ENCODE data around the gene DICER1.

DICER1 gene

GRCh38 chr14:95134304-95134933 lies 22.9 kb downstream of the DICER1 start:
- no peak for DNase-seq (ENCODE audit: low spot score)
- H3K36me3 Mint-ChIP-seq (ENCODE audit: low read depth): peaks cover 38% of the 10 kb centered on the region
- H3K27me3 Mint-ChIP-seq (ENCODE audit: low read depth): no peaks in the 10 kb centered on the region
- no peak overlapping the region for H3K4me3 Mint-ChIP-seq
- no peak overlapping the region for H3K27ac Mint-ChIP-seq
- H3K4me1 Mint-ChIP-seq (ENCODE audit: low read depth): peaks cover 19% of the 10 kb centered on the region
- H3K9me3 Mint-ChIP-seq: no peaks in the 10 kb centered on the region

DNA sequence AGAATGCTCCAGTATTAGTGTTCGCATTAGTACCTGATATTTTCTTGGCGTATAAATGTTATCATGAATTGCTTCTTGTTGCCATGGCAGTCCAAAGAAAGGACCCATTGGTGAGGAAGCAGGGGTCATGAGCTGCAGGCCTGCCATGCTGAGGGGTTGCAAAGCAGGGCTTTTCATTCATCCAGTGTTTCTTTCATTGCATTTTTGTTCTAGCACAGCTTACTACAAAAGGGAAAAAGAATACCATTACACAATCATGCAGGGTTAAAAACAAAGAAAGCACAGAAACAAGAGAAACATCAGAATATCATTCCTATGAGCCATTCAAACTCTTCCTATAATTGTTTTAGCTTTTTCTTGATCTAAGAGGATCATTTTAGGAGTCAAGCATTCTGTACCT lies 24.0 kb downstream of the DICER1 start:
- Mint-ChIP-seq H3K4me3 (no peak overlapping the region), H3K4me1 (ENCODE audit: low read depth) (peaks cover 19% of the 10 kb centered on the region), H3K27me3 (ENCODE audit: low read depth) (no peaks in the 10 kb centered on the region), H3K9me3 (no peaks in the 10 kb centered on the region), H3K27ac (no peak overlapping the region), H3K36me3 (ENCODE audit: low read depth) (peaks cover 47% of the 10 kb centered on the region)
- no peak for DNase-seq (ENCODE audit: low spot score)

GRCh38 chr14:95132760-95133159 lies 24.6 kb downstream of the DICER1 start:
- Mint-ChIP-seq H3K36me3 (ENCODE audit: low read depth) (peaks cover 48% of the 10 kb centered on the region), H3K27ac (no peak overlapping the region), H3K4me1 (ENCODE audit: low read depth) (peaks cover 18% of the 10 kb centered on the region), H3K9me3 (no peaks in the 10 kb centered on the region), H3K4me3 (no peak overlapping the region), H3K27me3 (ENCODE audit: low read depth) (no peaks in the 10 kb centered on the region)
- DNase-seq (ENCODE audit: low spot score): no peak

- Mint-ChIP-seq H3K9me3 (no peaks in the 10 kb centered on the region), H3K4me1 (ENCODE audit: low read depth) (peaks cover 16% of the 10 kb centered on the region), H3K27me3 (ENCODE audit: low read depth) (no peaks in the 10 kb centered on the region), H3K27ac (no peak overlapping the region), H3K36me3 (ENCODE audit: low read depth) (peaks cover 49% of the 10 kb centered on the region), H3K4me3 (no peak overlapping the region)
- no peak for DNase-seq (ENCODE audit: low spot score)
These were observed 26.8 kb downstream of the DICER1 start for GRCh38 chr14:95130549-95130948.

GRCh38 chr14:95128140-95128539 lies 29.2 kb downstream of the DICER1 start:
- DNase-seq (ENCODE audit: low spot score): no peak
- H3K4me1 Mint-ChIP-seq (ENCODE audit: low read depth): peaks cover 7% of the 10 kb centered on the region
- peaks cover 60% of the 10 kb centered on the region for H3K36me3 Mint-ChIP-seq (ENCODE audit: low read depth)
- H3K27me3 Mint-ChIP-seq (ENCODE audit: low read depth): no peaks in the 10 kb centered on the region
- H3K9me3 Mint-ChIP-seq: no peaks in the 10 kb centered on the region
- H3K4me3 Mint-ChIP-seq: no peak overlapping the region
- H3K27ac Mint-ChIP-seq: no peak overlapping the region

GRCh38 chr14:95127531-95127911 lies 29.8 kb downstream of the DICER1 start:
- H3K36me3 Mint-ChIP-seq (ENCODE audit: low read depth): peaks cover 61% of the 10 kb centered on the region
- H3K4me1 Mint-ChIP-seq (ENCODE audit: low read depth): peaks cover 7% of the 10 kb centered on the region
- no peak overlapping the region for H3K4me3 Mint-ChIP-seq
- no peak for DNase-seq (ENCODE audit: low spot score)
- no peaks in the 10 kb centered on the region for H3K27me3 Mint-ChIP-seq (ENCODE audit: low read depth)
- H3K9me3 Mint-ChIP-seq: no peaks in the 10 kb centered on the region
- no peak overlapping the region for H3K27ac Mint-ChIP-seq

GRCh38 chr14:95126906-95127530 lies 30.3 kb downstream of the DICER1 start:
- no peak overlapping the region for H3K4me3 Mint-ChIP-seq
- peaks cover 7% of the 10 kb centered on the region for H3K4me1 Mint-ChIP-seq (ENCODE audit: low read depth)
- peaks cover 60% of the 10 kb centered on the region for H3K36me3 Mint-ChIP-seq (ENCODE audit: low read depth)
- H3K27ac Mint-ChIP-seq: peak overlapping the region; percentile 43
- no peaks in the 10 kb centered on the region for H3K9me3 Mint-ChIP-seq
- DNase-seq (ENCODE audit: low spot score): no peak
- no peaks in the 10 kb centered on the region for H3K27me3 Mint-ChIP-seq (ENCODE audit: low read depth)

- DNase-seq (ENCODE audit: low spot score): no peak
- Mint-ChIP-seq H3K36me3 (ENCODE audit: low read depth) (peaks cover 52% of the 10 kb centered on the region), H3K27me3 (ENCODE audit: low read depth) (no peaks in the 10 kb centered on the region), H3K4me1 (ENCODE audit: low read depth) (peaks cover 7% of the 10 kb centered on the region), H3K27ac (no peak overlapping the region), H3K9me3 (no peaks in the 10 kb centered on the region), H3K4me3 (no peak overlapping the region)
These were observed 31.4 kb downstream of the DICER1 start for GRCh38 chr14:95125915-95126314.

DNA sequence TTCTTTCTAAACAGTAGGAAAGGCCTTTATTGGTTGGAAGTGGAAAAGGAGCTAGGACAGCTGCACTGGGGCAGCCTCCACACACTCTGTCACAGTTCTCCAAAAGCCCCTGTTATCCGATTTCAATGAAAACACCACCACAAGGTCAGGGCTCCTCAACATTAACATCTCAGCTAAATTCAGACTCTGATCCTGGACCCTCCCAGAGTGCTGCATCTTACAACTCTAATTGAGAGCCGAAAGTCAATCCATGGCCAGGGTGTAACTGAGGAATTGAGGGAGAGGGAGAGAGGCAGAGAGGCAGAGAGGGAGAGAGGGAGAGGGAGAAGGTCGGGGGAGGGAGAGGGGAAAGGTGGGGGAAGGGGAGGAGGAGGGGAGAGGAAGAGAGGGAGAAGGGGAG lies 32.1 kb downstream of the DICER1 start:
- no peak for DNase-seq (ENCODE audit: low spot score)
- Mint-ChIP-seq H3K9me3 (no peaks in the 10 kb centered on the region), H3K27ac (no peak overlapping the region), H3K27me3 (ENCODE audit: low read depth) (no peaks in the 10 kb centered on the region), H3K4me3 (no peak overlapping the region), H3K36me3 (ENCODE audit: low read depth) (peaks cover 51% of the 10 kb centered on the region), H3K4me1 (ENCODE audit: low read depth) (peaks cover 7% of the 10 kb centered on the region)

- no peak for DNase-seq (ENCODE audit: low spot score)
- H3K9me3 Mint-ChIP-seq: no peaks in the 10 kb centered on the region
- no peaks in the 10 kb centered on the region for H3K27me3 Mint-ChIP-seq (ENCODE audit: low read depth)
- no peak overlapping the region for H3K4me3 Mint-ChIP-seq
- peaks cover 46% of the 10 kb centered on the region for H3K36me3 Mint-ChIP-seq (ENCODE audit: low read depth)
- H3K4me1 Mint-ChIP-seq (ENCODE audit: low read depth): peaks cover 13% of the 10 kb centered on the region
- no peak overlapping the region for H3K27ac Mint-ChIP-seq
These were observed 33.3 kb downstream of the DICER1 start for GRCh38 chr14:95123891-95124579.

GRCh38 chr14:95122621-95122945 lies 34.7 kb downstream of the DICER1 start:
- DNase-seq (ENCODE audit: low spot score): no peak
- Mint-ChIP-seq H3K9me3 (no peaks in the 10 kb centered on the region), H3K27ac (no peak overlapping the region), H3K36me3 (ENCODE audit: low read depth) (peaks cover 40% of the 10 kb centered on the region), H3K27me3 (ENCODE audit: low read depth) (no peaks in the 10 kb centered on the region), H3K4me1 (ENCODE audit: low read depth) (peaks cover 8% of the 10 kb centered on the region), H3K4me3 (no peak overlapping the region)

DNA sequence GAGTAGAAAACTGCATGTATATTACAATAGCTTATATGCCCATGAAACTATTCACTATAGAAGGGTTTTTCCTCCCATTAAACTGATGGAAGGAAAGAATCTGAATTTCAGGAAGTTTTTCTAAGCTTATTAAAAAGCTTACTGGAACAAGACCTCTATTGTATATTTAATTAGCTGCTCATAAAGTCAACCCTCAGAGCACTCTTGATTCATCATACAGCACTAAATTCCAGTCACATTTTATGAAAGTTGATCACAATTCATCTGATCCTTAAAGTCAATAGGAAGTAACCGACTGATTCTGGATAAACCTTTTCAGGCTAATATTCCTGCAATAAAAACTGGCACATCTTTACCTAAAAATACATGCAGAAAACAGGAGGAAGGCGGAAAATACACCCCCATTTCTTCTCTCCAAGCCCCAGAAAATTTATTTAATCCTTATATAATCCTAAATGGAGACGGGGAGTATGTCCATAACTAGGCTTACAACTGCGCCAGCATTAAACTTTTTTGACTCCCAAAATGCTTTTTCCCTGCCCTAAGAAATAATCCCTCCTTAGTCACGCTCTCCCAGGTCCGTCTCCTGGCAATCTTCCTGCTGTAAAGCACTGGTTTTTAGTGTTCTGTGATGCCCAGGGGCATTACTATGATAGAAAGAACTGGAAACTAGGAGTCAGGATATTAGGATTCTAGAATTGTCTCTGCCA lies 35.3 kb downstream of the DICER1 start:
- no peak overlapping the region for H3K4me3 Mint-ChIP-seq
- no peak overlapping the region for H3K27ac Mint-ChIP-seq
- peaks cover 8% of the 10 kb centered on the region for H3K4me1 Mint-ChIP-seq (ENCODE audit: low read depth)
- H3K9me3 Mint-ChIP-seq: no peaks in the 10 kb centered on the region
- H3K27me3 Mint-ChIP-seq (ENCODE audit: low read depth): no peaks in the 10 kb centered on the region
- DNase-seq (ENCODE audit: low spot score): no peak
- H3K36me3 Mint-ChIP-seq (ENCODE audit: low read depth): peaks cover 39% of the 10 kb centered on the region

DNA sequence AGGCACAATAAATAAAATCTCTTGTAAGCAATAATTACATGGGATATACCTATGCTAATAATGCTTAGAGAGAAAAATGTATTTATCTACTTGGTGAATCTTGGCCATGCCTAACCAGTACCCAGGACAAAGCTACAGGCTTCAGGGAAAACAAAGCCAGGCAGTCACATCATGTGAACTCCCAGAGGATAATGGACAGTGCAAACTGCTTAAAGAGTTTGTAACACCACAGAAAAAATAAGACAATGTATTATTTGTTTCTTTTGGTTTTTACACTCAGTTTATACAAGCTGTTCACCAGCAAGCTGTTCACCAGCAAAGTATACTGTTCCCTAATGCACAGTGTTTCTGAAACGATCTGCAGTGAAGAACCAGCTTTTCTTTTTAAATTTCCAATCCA lies 38.0 kb downstream of the DICER1 start:
- H3K36me3 Mint-ChIP-seq (ENCODE audit: low read depth): peaks cover 43% of the 10 kb centered on the region
- peaks cover 8% of the 10 kb centered on the region for H3K4me1 Mint-ChIP-seq (ENCODE audit: low read depth)
- no peaks in the 10 kb centered on the region for H3K9me3 Mint-ChIP-seq
- DNase-seq (ENCODE audit: low spot score): no peak
- H3K27ac Mint-ChIP-seq: no peak overlapping the region
- H3K4me3 Mint-ChIP-seq: no peak overlapping the region
- no peaks in the 10 kb centered on the region for H3K27me3 Mint-ChIP-seq (ENCODE audit: low read depth)
